Trophoblast cell (in vitro differentiated cells and primary cell): ENCODE measurements around the gene B4GALT1.
"Not testable (repeated sequence)": the region's sequence is repeated elsewhere in the genome, so short reads cannot be mapped to it uniquely, and the experiment has no call there.

Source experiments
- DNase-seq, 2 donors: peaks; one replicate each; pipeline ENCODE4 v3.0.0-alpha.2; 2016
- H2AFZ ChIP-seq: 2 replicates; pipeline ENCODE4 v1.6.1; 2013; ENCODE audit warnings: low read length, moderate library complexity, mild to moderate bottlenecking; ENCODE audit not compliant: insufficient read depth, poor library complexity
- H2AK5ac ChIP-seq: 2 replicates; pipeline ENCODE4 v1.6.1; 2013; ENCODE audit warnings: mild to moderate bottlenecking, low read length
- H2BK120ac ChIP-seq: 2 replicates; pipeline ENCODE4 v1.6.1; 2013; ENCODE audit warnings: low read length, mild to moderate bottlenecking, moderate library complexity; ENCODE audit not compliant: insufficient read depth, poor library complexity
- H2BK12ac ChIP-seq: 2 replicates; pipeline ENCODE4 v1.6.1; 2013; ENCODE audit warnings: mild to moderate bottlenecking, low read length, moderate library complexity
- H2BK5ac ChIP-seq: 2 replicates; pipeline ENCODE4 v1.6.1; 2013; ENCODE audit warnings: low read length, low read depth, moderate library complexity, mild to moderate bottlenecking; ENCODE audit not compliant: poor library complexity
- H3K14ac ChIP-seq: 2 replicates; pipeline ENCODE4 v1.6.1; 2013; ENCODE audit warnings: mild to moderate bottlenecking, low read length
- H3K18ac ChIP-seq: 2 replicates; pipeline ENCODE4 v1.6.1; 2013; ENCODE audit warnings: mild to moderate bottlenecking, low read length
- H3K23ac ChIP-seq: 2 replicates; pipeline ENCODE4 v1.6.1; 2013; ENCODE audit warnings: low read length
- H3K27ac ChIP-seq: 2 replicates; pipeline ENCODE4 v1.5.1; 2013; ENCODE audit warnings: low read depth, mild to moderate bottlenecking, inconsistent platforms, low read length, moderate library complexity
- H3K27me3 ChIP-seq: 2 replicates; pipeline ENCODE4 v1.6.1; 2013; ENCODE audit warnings: inconsistent platforms, mild to moderate bottlenecking, low read length, moderate library complexity; ENCODE audit not compliant: insufficient read depth
- H3K36me3 ChIP-seq, 2 experiments: 1 replicate in 1 of 2; 2 replicates in 1 of 2; pipeline ENCODE4 v1.6.1; 2013; ENCODE audit warnings: low read length in 2 of 2, mild to moderate bottlenecking in 2 of 2, moderate library complexity in 1 of 2; ENCODE audit not compliant: insufficient read depth in 2 of 2, control insufficient read depth in 1 of 2
- H3K4ac ChIP-seq: 2 replicates; pipeline ENCODE4 v1.6.1; 2013; ENCODE audit warnings: low read depth, mild to moderate bottlenecking, low read length, moderate library complexity
- H3K4me1 ChIP-seq, 2 experiments: 1 replicate in 1 of 2; 2 replicates in 1 of 2; pipeline ENCODE4 v1.6.1; 2013; ENCODE audit warnings: low read length in 2 of 2, mild to moderate bottlenecking in 2 of 2, moderate library complexity in 1 of 2; ENCODE audit not compliant: insufficient read depth in 2 of 2, control insufficient read depth in 1 of 2
- H3K4me2 ChIP-seq: 2 replicates; pipeline ENCODE4 v1.6.1; 2013; ENCODE audit warnings: inconsistent platforms, mild to moderate bottlenecking, low read length, moderate library complexity
- H3K4me3 ChIP-seq: 2 replicates; pipeline ENCODE4 v1.5.1; 2013; ENCODE audit warnings: mild to moderate bottlenecking, low read depth, low read length, inconsistent platforms
- H3K79me1 ChIP-seq: one replicate; pipeline ENCODE4 v1.6.1; 2013; ENCODE audit warnings: low read length
- H3K79me2 ChIP-seq: 2 replicates; pipeline ENCODE4 v1.6.1; 2013; ENCODE audit warnings: low read length, mild to moderate bottlenecking; ENCODE audit not compliant: control insufficient read depth, insufficient read depth, poor library complexity
- H3K9ac ChIP-seq: 2 replicates; pipeline ENCODE4 v1.6.1; 2013; ENCODE audit warnings: mild to moderate bottlenecking, low read length
- H3K9me3 ChIP-seq: 2 replicates; pipeline ENCODE4 v1.6.1; 2013; ENCODE audit warnings: low read depth, mild to moderate bottlenecking, control low read depth, inconsistent platforms, low read length; ENCODE audit not compliant: insufficient read depth
- H4K12ac ChIP-seq: 2 replicates; pipeline ENCODE4 v1.6.1; 2013; ENCODE audit warnings: low read depth, mild to moderate bottlenecking, low read length, moderate library complexity
- H4K8ac ChIP-seq: 2 replicates; pipeline ENCODE4 v1.6.1; 2013; ENCODE audit warnings: low read depth, mild to moderate bottlenecking, low read length, moderate library complexity
- H4K91ac ChIP-seq: one replicate; pipeline ENCODE4 v1.6.1; 2013; ENCODE audit warnings: low read depth, mild to moderate bottlenecking, low read length, moderate library complexity
- WGBS: extraction: QIAGEN DNeasy Blood & Tissue Kit; methylation state at CpG from one replicate; pipeline ENCODE4 v1.1.7; 2013; ENCODE audit warnings: missing lambda C conversion rate; ENCODE audit not compliant: insufficient read length, insufficient coverage; ENCODE audit errors: extremely low coverage; 5-methylcytosine and 5-hydroxymethylcytosine counted together

The B4GALT1 gene

GRCh38 chr9:33092634-33093033 lies 74.5 kb downstream of the B4GALT1 start:
- Histone ChIP-seq H3K36me3 (no peaks in the 10 kb centered on the region), H3K27me3 (no peaks in the 10 kb centered on the region), H4K12ac (no peak overlapping the region), H3K79me1 (no peaks in the 10 kb centered on the region), H3K18ac (no peak overlapping the region), H2BK120ac (no peak overlapping the region), H3K79me2 (no peaks in the 10 kb centered on the region), H2AFZ (no peak overlapping the region), H2BK5ac (no peak overlapping the region), H3K9me3 (no peaks in the 10 kb centered on the region), H2BK12ac (no peak overlapping the region), H3K4me1 (no peaks in the 10 kb centered on the region), H3K23ac (no peak overlapping the region), H2AK5ac (no peak overlapping the region), H4K8ac (no peak overlapping the region), H3K9ac (no peak overlapping the region), H4K91ac (no peak overlapping the region), H3K4ac (no peak overlapping the region), H3K27ac (no peak overlapping the region), H3K4me3 (no peak overlapping the region), H3K14ac (no peak overlapping the region), H3K4me2 (no peak overlapping the region)
- WGBS = no CpG with 5 or more reads among the region's 5 CpGs
- no peak for DNase-seq

GRCh38 chr9:33085672-33086071 lies 81.5 kb downstream of the B4GALT1 start:
- H3K4ac ChIP-seq, H3K23ac ChIP-seq, H3K27ac ChIP-seq, H4K8ac ChIP-seq, H3K18ac ChIP-seq, H3K14ac ChIP-seq, H3K27me3 ChIP-seq, H4K91ac ChIP-seq, H3K9ac ChIP-seq, H2AFZ ChIP-seq, H3K9me3 ChIP-seq, H3K4me1 ChIP-seq, H2AK5ac ChIP-seq, H3K4me2 ChIP-seq, H3K79me2 ChIP-seq, H2BK5ac ChIP-seq, H3K4me3 ChIP-seq, H4K12ac ChIP-seq, H2BK120ac ChIP-seq, H3K79me1 ChIP-seq, H3K36me3 ChIP-seq, DNase-seq, H2BK12ac ChIP-seq: not testable (repeated sequence)
- no CpG with 5 or more reads among the region's 9 CpGs for WGBS

- Histone ChIP-seq H4K8ac (no peak overlapping the region), H3K79me1 (no peaks in the 10 kb centered on the region), H2BK5ac (no peak overlapping the region), H3K23ac (no peak overlapping the region), H3K4ac (no peak overlapping the region), H3K9ac (peak overlapping the region; percentile 2), H3K18ac (no peak overlapping the region), H4K91ac (no peak overlapping the region), H3K14ac (no peak overlapping the region), H3K4me1 (no peaks in the 10 kb centered on the region), H2AFZ (no peak overlapping the region), H3K79me2 (no peaks in the 10 kb centered on the region), H2AK5ac (no peak overlapping the region), H4K12ac (no peak overlapping the region), H3K27ac (no peak overlapping the region), H3K36me3 (no peaks in the 10 kb centered on the region), H3K4me3 (no peak overlapping the region), H3K27me3 (no peaks in the 10 kb centered on the region), H2BK120ac (no peak overlapping the region), H3K4me2 (no peak overlapping the region), H2BK12ac (no peak overlapping the region), H3K9me3 (no peaks in the 10 kb centered on the region)
- no CpG with 5 or more reads among the region's 8 CpGs for WGBS
- no peak for DNase-seq
Measured at GRCh38 chr9:33082538-33083326, 84.4 kb downstream of the B4GALT1 start.

GRCh38 chr9:33082128-33082527 lies 85.0 kb downstream of the B4GALT1 start:
- H2BK12ac ChIP-seq = peak overlapping the region; percentile 69
- WGBS = no CpG with 5 or more reads among the region's 5 CpGs
- H2AFZ ChIP-seq = no peak overlapping the region
- no peak overlapping the region for H3K14ac ChIP-seq
- no peaks in the 10 kb centered on the region for H3K27me3 ChIP-seq
- no peaks in the 10 kb centered on the region for H3K4me1 ChIP-seq
- no peak overlapping the region for H4K12ac ChIP-seq
- no peak overlapping the region for H3K23ac ChIP-seq
- H2AK5ac ChIP-seq = peak overlapping the region; percentile 84
- no peak overlapping the region for H3K9ac ChIP-seq
- no peak overlapping the region for H3K18ac ChIP-seq
- no peak overlapping the region for H4K91ac ChIP-seq
- no peak overlapping the region for H3K27ac ChIP-seq
- H3K79me1 ChIP-seq = no peaks in the 10 kb centered on the region
- no peak overlapping the region for H2BK120ac ChIP-seq
- no peaks in the 10 kb centered on the region for H3K36me3 ChIP-seq
- no peaks in the 10 kb centered on the region for H3K9me3 ChIP-seq
- no peak overlapping the region for H4K8ac ChIP-seq
- no peak overlapping the region for H3K4me2 ChIP-seq
- no peak overlapping the region for H3K4me3 ChIP-seq
- no peak overlapping the region for H3K4ac ChIP-seq
- DNase-seq = no peak
- no peaks in the 10 kb centered on the region for H3K79me2 ChIP-seq
- no peak overlapping the region for H2BK5ac ChIP-seq
